A673 (cell line): ENCODE data around the gene SOBP. TPM values are rescaled to one million over a fixed set of nuclear protein-coding genes. Genes with fewer than 3 reads are reported as not detected.

Experiments
- BruUV-seq: library from RNA; stranded (reverse); fragments of 400-500 nt; replicated peaks from 2 replicates; lab custom pipeline; 2021; lab: Mats Ljungman, UMichigan
- CTCF ChIA-PET: fragments of 300-600 bp; sonication (Branson Sonifier 250); formaldehyde crosslinking; loops from one replicate; lab custom pipeline; 2022; ENCODE audit warnings: antibody characterized with exemption; lab: Charles Lee
- POLR2A ChIA-PET: fragments of 300-600 bp; sonication (Branson Sonifier 250); formaldehyde crosslinking; loops from one replicate; lab custom pipeline; 2022; ENCODE audit warnings: antibody characterized with exemption; ENCODE audit not compliant: low non-redundant PET; lab: Charles Lee
- DNase-seq: peaks from one replicate; pipeline ENCODE4 v3.0.0-alpha.2; 2015; ENCODE audit warnings: low spot score
- H3K27ac ChIP-seq: fragments of 200-600 bp; sonication (generic); 2 replicates; pipeline ENCODE4 v1.5.1; 2016; ENCODE audit warnings: mixed run types, low read depth, mild to moderate bottlenecking, mixed read lengths, antibody characterized with exemption, low read length; ENCODE audit not compliant: poor library complexity, severe bottlenecking
- H3K27me3 ChIP-seq: fragments of 200-600 bp; sonication (generic); replicated peaks from 2 replicates; pipeline ENCODE4 v1.6.1; 2017; ENCODE audit warnings: mixed run types, low read depth, mild to moderate bottlenecking, mixed read lengths, antibody characterized with exemption, low read length; ENCODE audit not compliant: insufficient read depth, poor library complexity
- H3K36me3 ChIP-seq: fragments of 200-600 bp; sonication (generic); 2 replicates; pipeline ENCODE4 v1.6.1; 2016; ENCODE audit warnings: mixed run types, mild to moderate bottlenecking, mixed read lengths, antibody characterized with exemption, low read length; ENCODE audit not compliant: insufficient read depth, poor library complexity, severe bottlenecking
- H3K4me1 ChIP-seq: fragments of 200-600 bp; sonication (generic); 2 replicates; pipeline ENCODE4 v1.6.1; 2017; ENCODE audit warnings: mixed run types, mild to moderate bottlenecking, mixed read lengths, antibody characterized with exemption, low read length; ENCODE audit not compliant: insufficient read depth, poor library complexity, severe bottlenecking
- H3K4me3 ChIP-seq: fragments of 200-600 bp; sonication (generic); 2 replicates; pipeline ENCODE4 v1.5.1; 2016; ENCODE audit warnings: low read depth, mixed run types, mild to moderate bottlenecking, mixed read lengths, low read length; ENCODE audit not compliant: poor library complexity, severe bottlenecking
- H3K9me3 ChIP-seq: fragments of 200-600 bp; sonication (generic); 2 replicates; pipeline ENCODE4 v1.6.1; 2016; ENCODE audit warnings: mixed run types, low read depth, mild to moderate bottlenecking, mixed read lengths, antibody characterized with exemption, low read length; ENCODE audit not compliant: poor library complexity, severe bottlenecking
- EZH2 ChIP-seq: fragments of 200-600 bp; sonication (generic); IDR thresholded peaks from 2 replicates; pipeline ENCODE4 v1.6.1; 2017; ENCODE audit warnings: borderline replicate concordance, low read depth, mild to moderate bottlenecking, mixed read lengths, antibody characterized with exemption, low read length; ENCODE audit not compliant: poor library complexity, severe bottlenecking
- intact Hi-C: fragments of 100-400 bp; cut with micrococcal nuclease; formaldehyde crosslinking; loops from one replicate; pipeline ENCODE4 v1.10.0; 2022; ENCODE audit not compliant: unreplicated experiment
- total RNA-seq: library from RNA; stranded (reverse); gene quantifications from 2 replicates; pipeline ENCODE4 v1.2.3, GENCODE V29; 2021
- TF ChIP-seq, protein P1 (sequence below): fragments of 300-800, 200-600 bp; sonication (generic); conservative IDR thresholded peaks from 2 replicates; pipeline ENCODE4 v1.5.1; 2017; ENCODE audit warnings: low read depth, mild to moderate bottlenecking, antibody characterized with exemption, low read length, moderate library complexity, mixed read lengths

The SOBP gene
- total RNA-seq, 1 experiment from 2014 or later, result 3.3 TPM

DNA sequence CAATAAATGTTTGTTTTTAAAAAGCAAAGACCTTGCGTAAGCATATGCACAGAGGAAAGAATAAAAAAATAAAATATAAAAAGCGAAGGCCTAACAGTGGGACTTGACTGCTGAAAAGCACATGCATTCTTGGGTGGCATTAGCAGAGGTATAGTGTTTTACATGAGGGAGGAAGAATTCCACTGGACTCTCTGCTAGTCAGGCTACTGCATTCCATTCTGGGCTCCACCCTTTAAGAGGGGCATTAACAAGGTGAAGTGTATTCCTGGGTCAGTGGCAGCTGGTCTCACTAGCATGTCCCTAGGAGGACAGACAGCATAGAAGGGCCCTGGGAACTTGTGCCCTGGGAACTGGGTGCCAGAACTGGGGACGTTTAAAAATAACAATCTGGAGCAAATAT lies 134.1 kb downstream of the SOBP start:
- Histone ChIP-seq H3K27me3 (no peaks in the 10 kb centered on the region), H3K4me1 (peaks cover 8% of the 10 kb centered on the region), H3K36me3 (no peaks in the 10 kb centered on the region), H3K4me3 (no peak overlapping the region), H3K9me3 (no peaks in the 10 kb centered on the region), H3K27ac (no peak overlapping the region)
- no peak for DNase-seq
- CTCF ChIA-PET, result no interaction called here
- intact Hi-C loops, result no loop called here
- POLR2A ChIA-PET, result interaction anchor here (0.6 kb wide), 2 partner anchors 14 to 16 kb away, joined by 3 read pairs; no protein-coding TSS in a partner anchor
- no peak for TF ChIP-seq EZH2
- TF ChIP-seq, protein P1, sequence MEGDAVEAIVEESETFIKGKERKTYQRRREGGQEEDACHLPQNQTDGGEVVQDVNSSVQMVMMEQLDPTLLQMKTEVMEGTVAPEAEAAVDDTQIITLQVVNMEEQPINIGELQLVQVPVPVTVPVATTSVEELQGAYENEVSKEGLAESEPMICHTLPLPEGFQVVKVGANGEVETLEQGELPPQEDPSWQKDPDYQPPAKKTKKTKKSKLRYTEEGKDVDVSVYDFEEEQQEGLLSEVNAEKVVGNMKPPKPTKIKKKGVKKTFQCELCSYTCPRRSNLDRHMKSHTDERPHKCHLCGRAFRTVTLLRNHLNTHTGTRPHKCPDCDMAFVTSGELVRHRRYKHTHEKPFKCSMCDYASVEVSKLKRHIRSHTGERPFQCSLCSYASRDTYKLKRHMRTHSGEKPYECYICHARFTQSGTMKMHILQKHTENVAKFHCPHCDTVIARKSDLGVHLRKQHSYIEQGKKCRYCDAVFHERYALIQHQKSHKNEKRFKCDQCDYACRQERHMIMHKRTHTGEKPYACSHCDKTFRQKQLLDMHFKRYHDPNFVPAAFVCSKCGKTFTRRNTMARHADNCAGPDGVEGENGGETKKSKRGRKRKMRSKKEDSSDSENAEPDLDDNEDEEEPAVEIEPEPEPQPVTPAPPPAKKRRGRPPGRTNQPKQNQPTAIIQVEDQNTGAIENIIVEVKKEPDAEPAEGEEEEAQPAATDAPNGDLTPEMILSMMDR, result no peak
- no TSS peak for BruUV-seq

DNA sequence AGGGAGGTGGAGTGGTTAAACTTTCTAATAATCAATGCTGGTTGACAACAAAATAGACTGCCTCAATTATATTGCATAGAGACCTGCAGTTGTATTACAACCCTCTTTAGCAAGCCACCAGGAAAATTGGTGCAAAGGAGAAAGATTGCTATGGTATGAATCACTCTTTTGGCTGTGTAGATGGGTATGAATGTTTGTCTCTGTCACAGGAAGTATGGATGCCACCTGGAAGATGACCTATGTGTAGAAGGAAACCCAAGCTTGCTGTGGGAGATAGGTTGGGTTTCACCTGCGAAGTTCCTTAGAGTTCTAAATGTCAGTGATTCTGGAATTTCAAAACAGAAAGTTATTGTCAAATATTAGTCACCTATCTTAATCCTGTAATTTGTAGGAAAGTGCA lies 134.6 kb downstream of the SOBP start:
- BruUV-seq, result no TSS peak
- CTCF ChIA-PET, result no interaction called here
- H3K36me3 ChIP-seq, result no peaks in the 10 kb centered on the region
- intact Hi-C loops, result no loop called here
- no peak overlapping the region for H3K27ac ChIP-seq
- DNase-seq, result no peak
- POLR2A ChIA-PET, result no interaction called here
- no peaks in the 10 kb centered on the region for H3K9me3 ChIP-seq
- no peak overlapping the region for H3K4me3 ChIP-seq
- no peaks in the 10 kb centered on the region for H3K27me3 ChIP-seq
- TF ChIP-seq, protein P1, result no peak
- TF ChIP-seq EZH2, result no peak
- peaks cover 8% of the 10 kb centered on the region for H3K4me1 ChIP-seq

DNA sequence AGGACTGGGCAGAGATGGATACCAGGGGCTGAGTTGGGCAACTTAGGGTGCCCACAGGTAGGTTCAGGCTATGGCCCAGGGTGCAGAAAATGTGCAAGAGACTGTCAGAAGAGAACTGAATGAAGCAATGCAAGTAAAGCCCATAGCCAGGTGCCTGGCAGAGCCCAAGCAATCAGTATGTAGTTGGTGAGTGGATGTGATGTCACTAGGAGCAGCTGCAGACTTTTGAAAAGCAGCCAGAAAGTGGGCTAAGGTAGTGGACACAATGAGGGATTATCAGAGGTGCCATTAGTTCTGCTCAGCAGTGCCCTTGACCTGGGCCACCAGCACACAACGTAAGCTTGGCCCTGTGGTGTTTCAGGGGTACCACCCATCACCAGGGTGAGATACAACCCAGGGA lies 135.3 kb downstream of the SOBP start:
- Histone ChIP-seq H3K4me3 (no peak overlapping the region), H3K4me1 (peaks cover 8% of the 10 kb centered on the region), H3K27ac (no peak overlapping the region), H3K36me3 (no peaks in the 10 kb centered on the region), H3K9me3 (no peaks in the 10 kb centered on the region), H3K27me3 (no peaks in the 10 kb centered on the region)
- BruUV-seq, result no TSS peak
- no peak for DNase-seq
- ChIA-PET CTCF (no interaction called here), POLR2A (no interaction called here)
- TF ChIP-seq, protein P1, result no peak
- TF ChIP-seq EZH2, result no peak
- intact Hi-C loops, result no loop called here
